MCF 10A (cell line): ENCODE data around the gene CCDC88C. TPM values are rescaled to one million over a fixed set of nuclear protein-coding genes. Genes with fewer than 3 reads are reported as not detected.

ENCODE experiments used
- BruUV-seq: library from RNA; stranded (reverse); fragments of 400-500 nt; replicated peaks from 2 replicates; lab custom pipeline; 2021; lab: Mats Ljungman, UMichigan
- CTCF ChIA-PET: fragments of 300-600 bp; sonication (Branson Sonifier 250); formaldehyde crosslinking; extraction: SDS; loops from one replicate; lab custom pipeline; 2021; ENCODE audit warnings: antibody characterized with exemption, inconsistent platforms; lab: Yijun Ruan, JAX
- POLR2A ChIA-PET: fragments of 300-600, 350-650 bp; sonication (Branson Sonifier 250); formaldehyde crosslinking; extraction: SDS; loops from one replicate; lab custom pipeline; 2020; ENCODE audit warnings: antibody characterized with exemption, inconsistent platforms; lab: Yijun Ruan, JAX
- DNase-seq: peaks from one replicate; pipeline ENCODE4 v3.0.0-alpha.2; 2018; ENCODE audit not compliant: unreplicated experiment
- H3K27ac Mint-ChIP-seq: one replicate; pipeline ENCODE4 v1.8.0; 2022; ENCODE audit warnings: mild to moderate bottlenecking, low read depth, mixed read lengths; ENCODE audit not compliant: unreplicated experiment
- H3K27me3 Mint-ChIP-seq: one replicate; pipeline ENCODE4 v1.8.0; 2022; ENCODE audit warnings: mixed read lengths; ENCODE audit not compliant: insufficient read depth, unreplicated experiment
- H3K36me3 Mint-ChIP-seq: one replicate; pipeline ENCODE4 v1.8.0; 2022; ENCODE audit warnings: mild to moderate bottlenecking, moderate library complexity, mixed read lengths; ENCODE audit not compliant: insufficient read depth, unreplicated experiment
- H3K4me1 Mint-ChIP-seq: one replicate; pipeline ENCODE4 v1.8.0; 2022; ENCODE audit warnings: mixed read lengths; ENCODE audit not compliant: insufficient read depth, unreplicated experiment
- H3K4me3 Mint-ChIP-seq: one replicate; pipeline ENCODE4 v1.8.0; 2022; ENCODE audit warnings: mild to moderate bottlenecking, moderate library complexity, mixed read lengths; ENCODE audit not compliant: unreplicated experiment
- H3K9me3 Mint-ChIP-seq: one replicate; pipeline ENCODE4 v1.8.0; 2022; ENCODE audit warnings: mixed read lengths; ENCODE audit not compliant: unreplicated experiment
- intact Hi-C: fragments of 100-400 bp; cut with micrococcal nuclease; formaldehyde crosslinking; loops from 2 replicates; pipeline ENCODE4 v1.14.1; 2022
- total RNA-seq: library from RNA; stranded (reverse); gene quantifications from 2 replicates; pipeline ENCODE4 v1.2.3, GENCODE V29; 2022
- TF ChIP-seq, protein P1 (sequence below): fragments of 200-600 bp; IDR thresholded peaks from one replicate; pipeline ENCODE4 v1.8.0; 2022; ENCODE audit warnings: antibody characterized with exemption, mild to moderate bottlenecking; ENCODE audit not compliant: unreplicated experiment

Gene CCDC88C
- total RNA-seq, 1 experiment from 2014 or later: 19.7 TPM

DNA sequence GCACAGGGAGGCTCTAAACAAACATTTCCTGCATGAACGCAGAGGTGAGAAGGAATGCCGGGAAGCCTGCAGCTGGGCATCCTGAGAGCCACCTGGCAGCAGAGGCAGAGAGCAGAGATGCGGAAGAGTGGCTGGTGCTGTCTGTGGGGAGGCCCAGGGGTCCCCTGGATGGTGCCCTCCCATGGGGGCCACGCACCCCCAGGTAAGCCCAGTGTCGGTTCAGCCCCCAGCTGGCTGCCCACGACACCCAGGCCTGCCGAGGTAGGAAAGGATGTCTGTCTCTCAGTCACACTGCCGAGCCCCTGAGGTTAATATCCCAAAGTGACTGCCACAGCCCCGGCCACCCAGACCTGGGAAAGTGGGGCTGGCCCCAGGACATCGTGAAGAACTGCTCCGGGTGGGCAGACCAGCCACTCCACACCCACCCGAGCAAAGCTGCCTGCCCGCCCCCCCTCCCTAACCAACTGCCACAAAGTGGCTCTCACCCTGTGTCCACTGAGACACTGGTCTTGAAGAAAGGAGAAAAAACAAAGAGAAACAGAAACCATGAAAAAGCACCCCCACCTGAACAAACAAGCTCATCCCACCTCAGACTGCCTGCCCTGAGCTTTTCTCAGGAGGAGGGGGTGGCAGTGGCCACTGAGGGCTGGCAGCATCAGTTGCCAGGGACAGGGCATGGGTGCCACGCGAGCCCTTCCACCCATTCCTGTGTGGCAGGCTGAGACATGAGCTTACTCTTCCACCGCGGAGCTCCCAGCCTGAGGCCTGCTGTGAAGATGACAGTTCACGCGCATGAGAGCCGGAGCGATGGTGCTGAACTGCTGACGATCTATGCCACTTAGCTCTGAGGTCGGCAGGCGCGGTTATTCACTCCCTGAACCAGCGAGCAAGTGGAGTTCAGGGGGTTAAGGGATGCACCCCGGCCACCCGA is 40.8 kb downstream of the CCDC88C start:
- no TSS peak for BruUV-seq
- TF ChIP-seq, protein P1, sequence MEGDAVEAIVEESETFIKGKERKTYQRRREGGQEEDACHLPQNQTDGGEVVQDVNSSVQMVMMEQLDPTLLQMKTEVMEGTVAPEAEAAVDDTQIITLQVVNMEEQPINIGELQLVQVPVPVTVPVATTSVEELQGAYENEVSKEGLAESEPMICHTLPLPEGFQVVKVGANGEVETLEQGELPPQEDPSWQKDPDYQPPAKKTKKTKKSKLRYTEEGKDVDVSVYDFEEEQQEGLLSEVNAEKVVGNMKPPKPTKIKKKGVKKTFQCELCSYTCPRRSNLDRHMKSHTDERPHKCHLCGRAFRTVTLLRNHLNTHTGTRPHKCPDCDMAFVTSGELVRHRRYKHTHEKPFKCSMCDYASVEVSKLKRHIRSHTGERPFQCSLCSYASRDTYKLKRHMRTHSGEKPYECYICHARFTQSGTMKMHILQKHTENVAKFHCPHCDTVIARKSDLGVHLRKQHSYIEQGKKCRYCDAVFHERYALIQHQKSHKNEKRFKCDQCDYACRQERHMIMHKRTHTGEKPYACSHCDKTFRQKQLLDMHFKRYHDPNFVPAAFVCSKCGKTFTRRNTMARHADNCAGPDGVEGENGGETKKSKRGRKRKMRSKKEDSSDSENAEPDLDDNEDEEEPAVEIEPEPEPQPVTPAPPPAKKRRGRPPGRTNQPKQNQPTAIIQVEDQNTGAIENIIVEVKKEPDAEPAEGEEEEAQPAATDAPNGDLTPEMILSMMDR: no peak
- intact Hi-C loops: no loop called here
- Mint-ChIP-seq H3K4me1 (peaks cover 42% of the 10 kb centered on the region), H3K4me3 (no peak overlapping the region), H3K36me3 (peaks cover 12% of the 10 kb centered on the region), H3K27me3 (no peaks in the 10 kb centered on the region), H3K27ac (no peak overlapping the region), H3K9me3 (no peaks in the 10 kb centered on the region)
- no peak for DNase-seq
- ChIA-PET POLR2A (no interaction called here), CTCF (interaction anchor here (0.6 to 0.8 kb wide), 3 partner anchors 42 to 1958 kb away, joined by 3 to 4 read pairs (median 3); no protein-coding TSS in a partner anchor)

DNA sequence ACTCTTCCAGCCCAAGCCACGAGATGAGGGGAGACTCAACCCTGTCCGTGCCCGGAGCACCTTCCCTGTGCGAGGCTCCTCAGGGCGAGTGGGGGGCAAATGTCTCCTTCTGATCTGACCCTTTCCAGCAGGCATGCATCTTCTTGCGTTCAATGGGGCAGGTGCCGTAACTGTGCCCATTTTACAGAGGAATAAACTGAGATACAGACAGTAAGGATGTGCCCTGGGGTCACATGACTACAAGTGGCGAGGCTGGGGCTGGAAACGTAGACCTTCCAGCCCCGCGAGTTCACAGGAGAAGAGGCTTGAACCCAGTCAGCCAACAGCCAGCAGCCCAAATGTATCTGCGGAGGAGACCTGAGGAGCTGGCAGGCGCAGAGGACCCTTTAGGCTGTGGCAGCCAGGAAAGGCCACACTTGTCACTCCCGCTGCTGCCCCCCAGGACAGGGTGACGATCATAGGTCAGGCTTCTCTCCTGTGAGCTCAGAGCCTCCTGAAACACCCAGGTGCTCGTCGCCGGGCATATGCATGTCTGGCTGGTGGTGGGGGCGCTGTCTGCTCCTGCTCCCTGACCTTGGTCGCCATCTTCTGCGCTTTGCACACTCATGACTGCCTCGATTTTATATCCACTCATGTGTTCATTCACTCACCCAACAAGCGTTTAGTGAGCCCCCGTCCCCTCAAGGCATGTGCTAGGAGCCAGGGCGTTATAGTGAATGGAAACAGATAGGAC is 41.7 kb downstream of the CCDC88C start:
- no peak overlapping the region for H3K27ac Mint-ChIP-seq
- H3K36me3 Mint-ChIP-seq: peaks cover 7% of the 10 kb centered on the region
- H3K27me3 Mint-ChIP-seq: no peaks in the 10 kb centered on the region
- DNase-seq: no peak
- ChIA-PET POLR2A (no interaction called here), CTCF (interaction anchor here (1.1 kb wide), 1 partner anchor 12 kb away, joined by 3 read pairs; no protein-coding TSS in a partner anchor)
- TF ChIP-seq, protein P1: no peak
- intact Hi-C loops: no loop called here
- H3K4me3 Mint-ChIP-seq: no peak overlapping the region
- peaks cover 42% of the 10 kb centered on the region for H3K4me1 Mint-ChIP-seq
- no peaks in the 10 kb centered on the region for H3K9me3 Mint-ChIP-seq
- BruUV-seq: no TSS peak

DNA sequence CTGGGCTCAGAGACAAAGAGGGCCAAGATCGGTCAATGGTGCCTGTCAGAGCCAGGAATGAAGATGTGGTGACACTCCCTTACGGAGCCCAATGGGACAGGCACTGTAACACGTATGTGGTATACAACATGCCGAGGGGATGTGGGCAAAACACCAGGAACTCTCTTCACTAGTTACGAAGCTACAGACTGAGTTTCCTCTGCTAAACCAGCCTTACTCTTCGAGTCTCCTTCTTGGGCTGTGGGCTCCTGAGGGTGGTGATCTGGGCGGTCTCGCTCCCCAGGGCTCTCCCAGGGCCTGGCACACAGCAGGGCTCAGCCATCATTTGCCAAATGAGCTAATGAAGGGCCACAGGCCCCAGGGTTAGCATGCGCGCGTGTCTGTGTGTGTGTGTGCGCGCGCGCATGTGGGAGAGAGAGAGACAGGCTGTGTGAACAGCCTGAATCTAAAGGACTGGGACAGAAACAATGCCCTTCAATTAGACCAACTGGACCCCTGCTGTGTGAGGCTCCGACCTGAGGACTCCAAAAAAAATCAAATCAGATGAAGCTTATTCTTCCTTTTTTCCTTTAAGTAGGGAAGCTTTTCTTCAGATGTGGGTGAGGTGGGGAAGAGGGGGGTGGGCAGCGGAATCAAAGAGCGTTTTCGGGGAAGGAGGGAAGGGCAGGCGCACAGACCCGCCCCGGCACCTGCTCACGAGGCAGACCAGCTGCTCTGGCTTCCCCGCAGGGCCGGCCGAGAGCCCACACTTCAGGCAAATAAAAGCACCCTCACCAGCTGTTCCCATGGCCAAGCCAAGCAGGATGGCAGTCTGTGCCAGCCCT is 42.5 kb downstream of the CCDC88C start:
- ChIA-PET CTCF (interaction anchor here (1.1 kb wide), 2 partner anchors 12 to 52 kb away, joined by 3 read pairs; no protein-coding TSS in a partner anchor), POLR2A (interaction anchor here (0.8 kb wide), 1 partner anchor 17 kb away, joined by 4 read pairs; no protein-coding TSS in a partner anchor)
- Mint-ChIP-seq H3K36me3 (peaks cover 7% of the 10 kb centered on the region), H3K27me3 (no peaks in the 10 kb centered on the region), H3K27ac (no peak overlapping the region), H3K4me3 (no peak overlapping the region), H3K4me1 (peaks cover 42% of the 10 kb centered on the region), H3K9me3 (no peaks in the 10 kb centered on the region)
- BruUV-seq: no TSS peak
- TF ChIP-seq, protein P1: no peak
- intact Hi-C loops: no loop called here
- DNase-seq: no peak
